HG03558 (cell line): ENCODE measurements around the gene CFAP46.

ENCODE experiments used
- ATAC-seq: cut with Tn5 transposase; IDR thresholded peaks from one replicate; pipeline ENCODE4 v1.9.1; 2021; ENCODE audit warnings: moderate number of reproducible peaks; ENCODE audit not compliant: unreplicated experiment; ENCODE audit errors: extremely low read depth

CFAP46 gene

GRCh38 chr10:132886211-132887099 is 55.9 kb downstream of the CFAP46 start:
- ATAC-seq: no peak

- no peak for ATAC-seq
Measured at GRCh38 chr10:132885451-132886210, 56.7 kb downstream of the CFAP46 start.

- no peak for ATAC-seq
Measured at GRCh38 chr10:132884691-132885271, 57.6 kb downstream of the CFAP46 start.

GRCh38 chr10:132884041-132884440 is 58.3 kb downstream of the CFAP46 start:
- no peak for ATAC-seq

- ATAC-seq: no peak
Measured at GRCh38 chr10:132883391-132883881, 58.9 kb downstream of the CFAP46 start.

GRCh38 chr10:132882069-132882951 is 60.1 kb downstream of the CFAP46 start:
- ATAC-seq: no peak

- no peak for ATAC-seq
Measured at GRCh38 chr10:132881186-132881920, 61.0 kb downstream of the CFAP46 start.

GRCh38 chr10:132880128-132880981 is 62.0 kb downstream of the CFAP46 start:
- no peak for ATAC-seq

- ATAC-seq: no peak
Measured at GRCh38 chr10:132879408-132880127, 62.8 kb downstream of the CFAP46 start.

GRCh38 chr10:132878730-132879407 is 63.5 kb downstream of the CFAP46 start:
- no peak for ATAC-seq

GRCh38 chr10:132878091-132878729 is 64.2 kb downstream of the CFAP46 start:
- ATAC-seq: no peak

- ATAC-seq: no peak
Measured at GRCh38 chr10:132877473-132877872, 64.9 kb downstream of the CFAP46 start.

- no peak for ATAC-seq
Measured at GRCh38 chr10:132876993-132877431, 65.4 kb downstream of the CFAP46 start.

- ATAC-seq: no peak
Measured at GRCh38 chr10:132876131-132876860, 66.1 kb downstream of the CFAP46 start.

GRCh38 chr10:132875435-132875834 is 66.9 kb downstream of the CFAP46 start:
- no peak for ATAC-seq

- ATAC-seq: no peak
Measured at GRCh38 chr10:132873395-132873794, 69.0 kb downstream of the CFAP46 start.
